B cell (primary cell): ENCODE measurements around the gene GNRHR. TPM values are rescaled to one million over a fixed set of nuclear protein-coding genes. Genes with fewer than 3 reads are reported as not detected.

Experiments
- ATAC-seq: fragments of 200-7000 bp; cut with Tn5 transposase; one replicate; pipeline ENCODE4 v1.10.0; 2021; ENCODE audit warnings: low read depth, mild to moderate bottlenecking, moderate number of reproducible peaks, moderate library complexity
- CTCF ChIA-PET: fragments of 350-600 bp; sonication (Branson Sonifier 250); formaldehyde crosslinking; loops from one replicate; lab custom pipeline; 2021; ENCODE audit warnings: antibody characterized with exemption, inconsistent platforms; lab: Charles Lee
- POLR2A ChIA-PET: fragments of 350-600 bp; sonication (Branson Sonifier 250); formaldehyde crosslinking; loops from one replicate; lab custom pipeline; 2021; ENCODE audit warnings: antibody characterized with exemption; lab: Charles Lee
- DNase-seq: peaks from one replicate; pipeline ENCODE4 v3.0.0; 2013
- H2AFZ ChIP-seq: 2 replicates; pipeline ENCODE4 v1.6.1; 2012; ENCODE audit warnings: mild to moderate bottlenecking, low read depth, low read length; ENCODE audit not compliant: insufficient read depth, poor library complexity, severe bottlenecking
- H3K27ac ChIP-seq, 2 donors: 1 replicate in 1 of 2; 2 replicates in 1 of 2; pipeline ENCODE4 v1.5.1; 2012 to 2013; ENCODE audit warnings: low read length in 2 of 2, mild to moderate bottlenecking in 2 of 2, moderate library complexity in 1 of 2
- H3K27me3 ChIP-seq, 4 experiments: fragments of 200-600 bp in 1 of 4; sonication (generic) in 1 of 4; replicated peaks in 1 of 4; 1 replicate in 2 of 4; 2 replicates in 2 of 4; pipeline versions ENCODE4 v1.6.1 to v1.7.0; 2013 to 2016; ENCODE audit warnings: low read length in 3 of 4, mild to moderate bottlenecking in 2 of 4, mixed read lengths in 1 of 4, moderate library complexity in 1 of 4; ENCODE audit not compliant: insufficient read depth in 4 of 4, control insufficient read depth in 3 of 4; ENCODE audit errors: control extremely low read depth in 1 of 4
- H3K36me3 ChIP-seq, 2 experiments: replicated peaks in 1 of 2; 1 replicate in 1 of 2; 2 replicates in 1 of 2; pipeline versions ENCODE4 v1.6.1 to v1.7.1; 2013; ENCODE audit warnings: low read length in 1 of 2; ENCODE audit not compliant: insufficient read depth in 2 of 2, control insufficient read depth in 1 of 2; ENCODE audit errors: control extremely low read depth in 1 of 2, extremely low read depth in 1 of 2
- H3K4me1 ChIP-seq, 2 donors: fragments of 200-600 bp in 1 of 2; sonication (generic) in 1 of 2; 1 replicate in 1 of 2; 2 replicates in 1 of 2; pipeline versions ENCODE4 v1.5.1 to v1.6.1; 2013 to 2017; ENCODE audit warnings: low read length in 2 of 2; ENCODE audit not compliant: control insufficient read depth in 2 of 2, insufficient read depth in 2 of 2
- H3K4me2 ChIP-seq: replicated peaks from 2 replicates; pipeline ENCODE3; 2012; ENCODE audit warnings: mild to moderate bottlenecking, low read depth, low read length; ENCODE audit not compliant: poor library complexity, severe bottlenecking
- H3K4me3 ChIP-seq, 5 experiments: fragments of 200-600 bp in 1 of 5; sonication (generic) in 1 of 5; 1 replicate in 3 of 5; 2 replicates in 2 of 5; pipeline versions ENCODE4 v1.5.1 to v1.7.0; 2011 to 2016; ENCODE audit warnings: low read length in 4 of 5, mild to moderate bottlenecking in 4 of 5, low read depth in 2 of 5, control low read depth in 1 of 5, moderate library complexity in 1 of 5; ENCODE audit not compliant: insufficient read depth in 1 of 5; ENCODE audit errors: control extremely low read depth in 1 of 5, extremely low read depth in 1 of 5
- H3K79me2 ChIP-seq: fragments of 200-600 bp; sonication (generic); one replicate; pipeline ENCODE4 v1.6.0; 2016; ENCODE audit warnings: low read length; ENCODE audit not compliant: control insufficient read depth, insufficient read depth
- H3K9ac ChIP-seq: fragments of 200-600 bp; sonication (generic); 2 replicates; pipeline ENCODE4 v1.6.1; 2017; ENCODE audit warnings: mild to moderate bottlenecking, low read length, moderate library complexity
- H3K9me3 ChIP-seq, 3 donors: one replicate each; pipeline versions ENCODE4 v1.6.1 to v1.7.1; 2013; ENCODE audit warnings: low read length in 2 of 3; ENCODE audit not compliant: control insufficient read depth in 2 of 3, insufficient read depth in 1 of 3; ENCODE audit errors: control extremely low read depth in 1 of 3
- H4K20me1 ChIP-seq: 2 replicates; pipeline ENCODE4 v1.6.0; 2012; ENCODE audit warnings: mild to moderate bottlenecking, low read length; ENCODE audit not compliant: insufficient read depth, control insufficient read depth, poor library complexity, severe bottlenecking
- H3K27ac Mint-ChIP-seq: one replicate; pipeline ENCODE4 v1.8.0; 2021; ENCODE audit warnings: mixed read lengths
- H3K27me3 Mint-ChIP-seq: one replicate; pipeline ENCODE4 v1.8.0; 2021; ENCODE audit warnings: mixed read lengths
- H3K4me1 Mint-ChIP-seq: one replicate; pipeline ENCODE4 v1.8.0; 2021; ENCODE audit warnings: mixed read lengths
- H3K4me3 Mint-ChIP-seq: one replicate; pipeline ENCODE4 v1.8.0; 2021; ENCODE audit warnings: mixed read lengths
- H3K9me3 Mint-ChIP-seq: one replicate; pipeline ENCODE4 v1.8.0; 2022; ENCODE audit warnings: mixed read lengths; ENCODE audit not compliant: insufficient read depth
- EZH2 ChIP-seq: IDR thresholded peaks from 2 replicates; pipeline ENCODE4 v1.6.1; 2012; ENCODE audit warnings: borderline replicate concordance, low read depth, mild to moderate bottlenecking, moderate library complexity, low read length; ENCODE audit not compliant: insufficient read depth, poor library complexity, severe bottlenecking
- WGBS: methylation state at CpG from one replicate; pipeline ENCODE4 v1.1.5; 2013; ENCODE audit warnings: missing lambda C conversion rate; ENCODE audit not compliant: insufficient coverage; 5-methylcytosine and 5-hydroxymethylcytosine counted together
- intact Hi-C: fragments of 100-400 bp; cut with micrococcal nuclease; formaldehyde crosslinking; loops from one replicate; pipeline ENCODE4 v1.10.0; 2022
- polyA plus RNA-seq: library from polyadenylated mRNA; depleted of rRNA; stranded (reverse); fragments of >200 nt; gene quantifications from 2 replicates; pipeline ENCODE4 v1.2.3, GENCODE V29; 2012
- total RNA-seq, 2 donors: library from RNA; stranded (reverse); fragments of 120-200 nt in 1 of 2; gene quantifications; 1 replicate in 1 of 2; 2 replicates in 1 of 2; pipeline versions ENCODE4 v1.2.3 to v1.2.4, GENCODE V29; 2013 to 2022
- TF ChIP-seq, protein P1 (sequence below): fragments of 200-600 bp; IDR thresholded peaks from one replicate; pipeline ENCODE4 v1.8.0; 2022; ENCODE audit warnings: antibody characterized with exemption, mild to moderate bottlenecking

Gene GNRHR
- total and polyA plus RNA-seq, 2 donors (not counting 1 experiment from before 2014, with no cell fraction given) = not detected

DNA sequence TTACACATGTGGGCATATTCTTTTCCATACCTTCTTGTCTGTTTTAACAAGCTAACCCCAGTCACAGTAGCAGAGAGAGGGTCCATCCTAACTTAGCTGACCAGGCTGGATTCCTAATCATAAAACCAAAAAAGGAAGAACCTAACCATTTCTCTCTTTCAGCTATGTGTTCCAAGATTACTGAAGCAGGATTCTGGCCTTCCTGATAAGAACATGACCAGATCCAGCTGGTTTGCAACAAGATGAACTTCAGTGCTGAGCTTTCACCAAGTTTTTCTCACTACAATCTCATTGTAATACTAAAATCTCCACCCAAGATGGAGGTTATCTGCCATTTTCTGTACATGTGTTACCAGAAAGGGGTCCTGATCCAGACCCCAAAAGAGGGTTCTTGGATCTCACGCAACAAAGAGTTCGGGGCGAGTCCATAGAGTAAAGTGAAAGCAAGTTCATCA is 32.8 kb downstream of the GNRHR start:
- Mint-ChIP-seq H3K27ac (no peak overlapping the region), H3K4me1 (no peaks in the 10 kb centered on the region), H3K9me3 (no peaks in the 10 kb centered on the region), H3K4me3 (no peak overlapping the region), H3K27me3 (no peaks in the 10 kb centered on the region)
- intact Hi-C loops = no loop called here
- H3K9ac ChIP-seq = no peak overlapping the region
- no peak for TF ChIP-seq EZH2
- TF ChIP-seq, protein P1, sequence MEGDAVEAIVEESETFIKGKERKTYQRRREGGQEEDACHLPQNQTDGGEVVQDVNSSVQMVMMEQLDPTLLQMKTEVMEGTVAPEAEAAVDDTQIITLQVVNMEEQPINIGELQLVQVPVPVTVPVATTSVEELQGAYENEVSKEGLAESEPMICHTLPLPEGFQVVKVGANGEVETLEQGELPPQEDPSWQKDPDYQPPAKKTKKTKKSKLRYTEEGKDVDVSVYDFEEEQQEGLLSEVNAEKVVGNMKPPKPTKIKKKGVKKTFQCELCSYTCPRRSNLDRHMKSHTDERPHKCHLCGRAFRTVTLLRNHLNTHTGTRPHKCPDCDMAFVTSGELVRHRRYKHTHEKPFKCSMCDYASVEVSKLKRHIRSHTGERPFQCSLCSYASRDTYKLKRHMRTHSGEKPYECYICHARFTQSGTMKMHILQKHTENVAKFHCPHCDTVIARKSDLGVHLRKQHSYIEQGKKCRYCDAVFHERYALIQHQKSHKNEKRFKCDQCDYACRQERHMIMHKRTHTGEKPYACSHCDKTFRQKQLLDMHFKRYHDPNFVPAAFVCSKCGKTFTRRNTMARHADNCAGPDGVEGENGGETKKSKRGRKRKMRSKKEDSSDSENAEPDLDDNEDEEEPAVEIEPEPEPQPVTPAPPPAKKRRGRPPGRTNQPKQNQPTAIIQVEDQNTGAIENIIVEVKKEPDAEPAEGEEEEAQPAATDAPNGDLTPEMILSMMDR = no peak
- no peak overlapping the region for H3K4me2 ChIP-seq
- no peaks in the 10 kb centered on the region for H3K4me1 ChIP-seq
- H2AFZ ChIP-seq = no peak overlapping the region
- no peaks in the 10 kb centered on the region for H4K20me1 ChIP-seq
- no peak for ATAC-seq
- CTCF ChIA-PET = no interaction called here
- peaks cover 0 to 14% of the 10 kb centered on the region in 2 experiments for H3K36me3 ChIP-seq
- WGBS = 96% methylated on average over 3 of the region's 3 CpGs
- H3K27ac ChIP-seq = no peak overlapping the region
- H3K79me2 ChIP-seq = peaks cover under 1% of the 10 kb centered on the region
- H3K4me3 ChIP-seq = no peak overlapping the region
- DNase-seq = no peak
- POLR2A ChIA-PET = no interaction called here
- H3K27me3 ChIP-seq = no peaks in the 10 kb centered on the region
- H3K9me3 ChIP-seq = no peaks in the 10 kb centered on the region

DNA sequence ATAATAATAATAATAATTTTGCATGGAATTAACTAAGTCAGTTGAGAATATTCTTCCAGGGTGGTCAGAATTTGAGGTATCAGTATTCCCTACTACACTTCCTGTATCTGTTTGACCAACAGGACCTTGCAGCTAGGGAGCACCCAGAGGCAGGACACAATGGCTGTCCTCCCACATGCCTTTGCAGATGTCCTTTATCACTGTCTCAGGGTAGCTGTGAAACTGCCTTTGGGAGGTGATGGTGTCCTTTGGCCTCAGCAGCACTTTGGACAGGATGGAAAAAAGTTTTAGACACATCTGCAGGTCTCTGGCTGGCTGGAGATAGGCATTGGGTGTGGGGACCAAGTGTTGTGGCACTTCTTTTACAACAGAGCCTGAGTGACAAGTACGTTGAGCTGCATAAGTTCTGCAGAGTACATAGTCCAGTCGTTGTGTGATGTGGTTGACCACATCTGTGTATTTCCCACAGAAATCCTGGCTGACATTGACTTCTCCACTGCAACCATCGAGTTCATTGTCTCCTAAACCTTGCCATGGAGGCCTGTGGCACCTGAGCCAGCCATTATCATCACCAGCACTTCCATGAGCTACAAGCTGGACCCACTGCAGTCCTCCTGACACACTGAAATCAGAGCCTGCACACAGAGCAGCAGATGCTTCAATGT is 34.1 kb downstream of the GNRHR start:
- Histone ChIP-seq H3K9me3 (no peaks in the 10 kb centered on the region), H3K4me2 (no peak overlapping the region), H4K20me1 (no peaks in the 10 kb centered on the region), H3K36me3 (peaks cover 2 to 17% of the 10 kb centered on the region in 2 experiments), H2AFZ (no peak overlapping the region), H3K4me3 (no peak overlapping the region), H3K27ac (no peak overlapping the region), H3K4me1 (no peaks in the 10 kb centered on the region), H3K9ac (no peak overlapping the region), H3K79me2 (peaks cover 10% of the 10 kb centered on the region), H3K27me3 (no peaks in the 10 kb centered on the region)
- POLR2A ChIA-PET = no interaction called here
- no peaks in the 10 kb centered on the region for H3K9me3 Mint-ChIP-seq
- CTCF ChIA-PET = no interaction called here
- ATAC-seq = no peak
- intact Hi-C loops = no loop called here
- TF ChIP-seq EZH2 = no peak
- no peak overlapping the region for H3K27ac Mint-ChIP-seq
- WGBS = 100% methylated on average over 2 of the region's 3 CpGs
- no peaks in the 10 kb centered on the region for H3K27me3 Mint-ChIP-seq
- no peaks in the 10 kb centered on the region for H3K4me1 Mint-ChIP-seq
- no peak overlapping the region for H3K4me3 Mint-ChIP-seq
- DNase-seq = no peak
